Neural cell (in vitro differentiated cells): ENCODE measurements around the gene PNPLA1. TPM values are rescaled to one million over a fixed set of nuclear protein-coding genes. Genes with fewer than 3 reads are reported as not detected.

Experiments
- H2AFZ ChIP-seq: fragments of 200-600, 300-800 bp; sonication (generic), shearing (Covaris generic); 2 replicates; pipeline ENCODE4 v1.6.0; 2014; ENCODE audit warnings: low read depth, mild to moderate bottlenecking, antibody characterized with exemption, low read length, moderate library complexity
- H3F3A ChIP-seq: fragments of 200-600 bp; shearing (Covaris generic); 2 replicates; pipeline ENCODE4 v1.6.1; 2016; ENCODE audit warnings: mild to moderate bottlenecking, moderate library complexity, mixed read lengths, antibody characterized with exemption, low read length; ENCODE audit not compliant: insufficient read depth, poor library complexity, severe bottlenecking
- H3K27ac ChIP-seq: fragments of 200-600, 300-800 bp; sonication (generic), shearing (Covaris generic); 2 replicates; pipeline ENCODE4 v1.5.1; 2014; ENCODE audit warnings: mild to moderate bottlenecking, low read length, moderate library complexity
- H3K27me3 ChIP-seq: fragments of 300-800, 200-600 bp; sonication (generic), shearing (Covaris generic); 2 replicates; pipeline ENCODE4 v1.6.0; 2014; ENCODE audit warnings: mild to moderate bottlenecking, low read depth, low read length, moderate library complexity; ENCODE audit not compliant: insufficient read depth
- H3K36me3 ChIP-seq: fragments of 300-800, 200-600 bp; sonication (generic), shearing (Covaris generic); 2 replicates; pipeline ENCODE4 v1.5.1; 2014; ENCODE audit warnings: mild to moderate bottlenecking, antibody characterized with exemption, low read length, moderate library complexity; ENCODE audit not compliant: insufficient read depth
- H3K4me2 ChIP-seq: fragments of 300-800, 200-600 bp; sonication (generic), shearing (Covaris generic); 2 replicates; pipeline ENCODE4 v1.6.0; 2014; ENCODE audit warnings: mild to moderate bottlenecking, low read length
- H3K4me3 ChIP-seq: fragments of 300-800, 200-600 bp; sonication (generic), shearing (Covaris generic); 2 replicates; pipeline ENCODE4 v1.5.1; 2014; ENCODE audit warnings: mild to moderate bottlenecking, low read length, moderate library complexity
- H3K79me2 ChIP-seq: fragments of 200-600 bp; shearing (Covaris generic); replicated peaks from 2 replicates; pipeline ENCODE4 v1.6.0; 2014; ENCODE audit warnings: mild to moderate bottlenecking, low read length, moderate library complexity; ENCODE audit not compliant: insufficient read depth
- H3K9ac ChIP-seq: fragments of 300-800, 200-600 bp; sonication (generic), shearing (Covaris generic); 2 replicates; pipeline ENCODE4 v1.6.1; 2016; ENCODE audit warnings: mild to moderate bottlenecking, low read length, mixed read lengths
- H3K9me2 ChIP-seq: fragments of 200-600 bp; shearing (Covaris generic); 2 replicates; pipeline ENCODE4 v1.6.1; 2016; ENCODE audit warnings: mild to moderate bottlenecking, low read length, mixed read lengths; ENCODE audit not compliant: insufficient read depth
- H3K9me3 ChIP-seq: fragments of 200-600, 300-800 bp; sonication (generic), shearing (Covaris generic); 2 replicates; pipeline ENCODE4 v1.6.1; 2016; ENCODE audit warnings: mild to moderate bottlenecking, mixed run types, low read length, moderate library complexity, mixed read lengths
- H4K20me1 ChIP-seq: fragments of 200-600 bp; shearing (Covaris generic); 2 replicates; pipeline ENCODE4 v1.6.1; 2016; ENCODE audit warnings: mild to moderate bottlenecking, mixed run types; ENCODE audit not compliant: insufficient read depth
- CTCF ChIP-seq: fragments of 450-650 bp; IDR thresholded peaks from 2 replicates; pipeline ENCODE4 v1.5.1; 2014; ENCODE audit warnings: antibody characterized with exemption, mild to moderate bottlenecking, moderate library complexity; ENCODE audit not compliant: poor library complexity, severe bottlenecking
- EP300 ChIP-seq: fragments of 450-650 bp; conservative IDR thresholded peaks from 2 replicates; pipeline ENCODE4 v1.6.1; 2014; ENCODE audit warnings: antibody characterized with exemption, mild to moderate bottlenecking, moderate library complexity; ENCODE audit not compliant: poor library complexity, severe bottlenecking
- EZH2 ChIP-seq: fragments of 200-600, 300-800 bp; shearing (Covaris generic), sonication (generic); IDR thresholded peaks from 2 replicates; pipeline ENCODE4 v1.6.1; 2014; ENCODE audit warnings: antibody characterized with exemption, low read length, borderline replicate concordance, mild to moderate bottlenecking; ENCODE audit not compliant: insufficient read depth, poor library complexity, severe bottlenecking
- MXI1 ChIP-seq: fragments of 450-650 bp; conservative IDR thresholded peaks from 2 replicates; pipeline ENCODE4 v1.6.1; 2014; ENCODE audit warnings: antibody characterized with exemption, mild to moderate bottlenecking; ENCODE audit not compliant: poor library complexity, severe bottlenecking
- POLR2AphosphoS5 ChIP-seq: IDR thresholded peaks from 2 replicates; pipeline ENCODE4 v1.6.1; 2012
- RAD21 ChIP-seq: fragments of 450-650 bp; conservative IDR thresholded peaks from 2 replicates; pipeline ENCODE4 v1.6.1; 2014; ENCODE audit warnings: antibody characterized with exemption, mild to moderate bottlenecking, moderate library complexity
- REST ChIP-seq: IDR thresholded peaks from 2 replicates; pipeline ENCODE4 v1.6.1; 2012; ENCODE audit warnings: borderline replicate concordance
- SMC3 ChIP-seq: fragments of 450-650 bp; conservative IDR thresholded peaks from 2 replicates; pipeline ENCODE4 v1.6.1; 2014; ENCODE audit warnings: antibody characterized with exemption, mild to moderate bottlenecking, moderate library complexity; ENCODE audit not compliant: poor library complexity
- TAF1 ChIP-seq: IDR thresholded peaks from 2 replicates; pipeline ENCODE4 v1.6.1; 2012; ENCODE audit warnings: low read depth
- polyA plus RNA-seq: library from polyadenylated mRNA; depleted of rRNA; stranded (reverse); fragments of >200 nt; gene quantifications from 2 replicates; pipeline ENCODE4 v1.2.3, GENCODE V29; 2014

The PNPLA1 gene
- polyA plus RNA-seq, 1 donor from 2014 or later: not detected

- H3K27ac ChIP-seq: no peak overlapping the region
These were observed 58.7 kb downstream of the PNPLA1 start for GRCh38 chr6:36328600-36328999.

GRCh38 chr6:36329798-36330291, 60.0 kb downstream of the PNPLA1 start:
- Histone ChIP-seq H3K9me3 (no peaks in the 10 kb centered on the region), H3K36me3 (no peaks in the 10 kb centered on the region), H3K9me2 (no peaks in the 10 kb centered on the region), H4K20me1 (no peaks in the 10 kb centered on the region), H3K4me3 (no peak overlapping the region), H3K9ac (no peak overlapping the region), H3F3A (no peaks in the 10 kb centered on the region), H3K27me3 (no peaks in the 10 kb centered on the region), H3K27ac (no peak overlapping the region), H3K79me2 (no peaks in the 10 kb centered on the region), H3K4me2 (no peak overlapping the region), H2AFZ (no peak overlapping the region)
- TF ChIP-seq POLR2AphosphoS5 (no peak), CTCF (no peak), REST (no peak), MXI1 (no peak), SMC3 (no peak), EP300 (no peak), RAD21 (no peak), EZH2 (no peak), TAF1 (no peak)

More at GRCh38 chr6:36328600-36328999, 58.7 kb downstream of the PNPLA1 start:
- Histone ChIP-seq H3K27me3 (no peaks in the 10 kb centered on the region), H3K9me2 (no peaks in the 10 kb centered on the region), H2AFZ (no peak overlapping the region), H3K4me3 (no peak overlapping the region), H3K79me2 (no peaks in the 10 kb centered on the region), H3F3A (no peaks in the 10 kb centered on the region), H4K20me1 (no peaks in the 10 kb centered on the region), H3K4me2 (no peak overlapping the region), H3K36me3 (no peaks in the 10 kb centered on the region), H3K9me3 (no peaks in the 10 kb centered on the region), H3K9ac (no peak overlapping the region)
- no peak for TF ChIP-seq RAD21

GRCh38 chr6:36330366-36330765, 60.5 kb downstream of the PNPLA1 start:
- Histone ChIP-seq H2AFZ (no peak overlapping the region), H3K4me3 (no peak overlapping the region), H4K20me1 (no peaks in the 10 kb centered on the region), H3K27me3 (no peaks in the 10 kb centered on the region), H3K9me2 (no peaks in the 10 kb centered on the region), H3K36me3 (no peaks in the 10 kb centered on the region), H3K27ac (no peak overlapping the region), H3F3A (no peaks in the 10 kb centered on the region), H3K79me2 (no peaks in the 10 kb centered on the region), H3K4me2 (no peak overlapping the region), H3K9me3 (no peaks in the 10 kb centered on the region), H3K9ac (no peak overlapping the region)
- TF ChIP-seq EZH2: no peak
- no peak for TF ChIP-seq RAD21
- no peak for TF ChIP-seq POLR2AphosphoS5
- no peak for TF ChIP-seq EP300
